GM12872 (cell line): ENCODE results near the gene DGKD.

Source experiments
- TF ChIP-seq, protein P1 (sequence below): IDR thresholded peaks from 3 replicates; pipeline ENCODE4 v1.5.1; 2011; ENCODE audit warnings: low read depth, mild to moderate bottlenecking, low read length, moderate library complexity; ENCODE audit not compliant: insufficient read depth

Gene DGKD

DNA sequence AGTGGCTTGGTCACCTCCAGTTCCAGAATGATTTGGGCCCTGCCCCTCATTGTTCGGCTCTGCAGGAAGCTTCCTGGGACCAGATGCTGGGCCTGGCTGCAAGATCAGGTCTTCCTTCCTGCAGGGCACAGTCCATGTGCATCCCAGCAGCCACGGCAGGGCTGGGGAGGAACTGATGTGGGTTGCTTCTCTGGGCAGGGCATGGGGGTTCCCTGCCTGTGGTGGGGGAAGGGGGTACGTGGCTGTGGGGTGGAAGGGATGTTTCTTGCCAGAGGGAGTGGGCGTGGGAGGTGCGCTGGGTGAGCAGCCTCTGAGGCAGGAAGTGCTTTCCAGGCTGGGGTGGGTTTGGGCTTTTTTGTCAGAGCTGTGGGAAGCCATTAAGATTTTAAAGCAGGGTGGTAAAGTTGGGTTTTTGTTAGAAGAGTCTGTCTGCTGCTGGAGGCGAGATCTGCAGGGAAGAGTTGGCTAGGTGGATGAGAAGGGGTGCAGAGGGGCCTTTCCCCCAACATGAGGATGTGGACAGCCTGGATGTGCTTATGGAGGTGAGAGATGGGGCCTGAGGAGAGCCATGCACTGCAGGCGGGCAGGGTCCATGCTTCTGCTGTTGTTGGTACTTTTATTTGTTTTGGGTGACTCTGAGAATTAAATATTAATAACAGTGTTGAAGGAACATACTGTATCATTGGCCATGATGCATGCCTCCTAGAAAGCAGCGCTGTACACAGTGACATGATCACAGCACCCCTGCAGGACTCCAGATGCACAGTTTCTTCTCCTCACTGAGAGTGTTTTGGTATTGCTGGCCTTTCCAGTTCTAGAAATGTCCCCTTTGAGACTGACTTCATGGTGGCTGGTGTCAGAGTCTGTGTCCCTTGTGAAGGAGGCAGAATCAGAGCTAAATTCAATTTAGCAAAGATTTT lies 45.3 kb downstream of the DGKD start:
- TF ChIP-seq, protein P1, sequence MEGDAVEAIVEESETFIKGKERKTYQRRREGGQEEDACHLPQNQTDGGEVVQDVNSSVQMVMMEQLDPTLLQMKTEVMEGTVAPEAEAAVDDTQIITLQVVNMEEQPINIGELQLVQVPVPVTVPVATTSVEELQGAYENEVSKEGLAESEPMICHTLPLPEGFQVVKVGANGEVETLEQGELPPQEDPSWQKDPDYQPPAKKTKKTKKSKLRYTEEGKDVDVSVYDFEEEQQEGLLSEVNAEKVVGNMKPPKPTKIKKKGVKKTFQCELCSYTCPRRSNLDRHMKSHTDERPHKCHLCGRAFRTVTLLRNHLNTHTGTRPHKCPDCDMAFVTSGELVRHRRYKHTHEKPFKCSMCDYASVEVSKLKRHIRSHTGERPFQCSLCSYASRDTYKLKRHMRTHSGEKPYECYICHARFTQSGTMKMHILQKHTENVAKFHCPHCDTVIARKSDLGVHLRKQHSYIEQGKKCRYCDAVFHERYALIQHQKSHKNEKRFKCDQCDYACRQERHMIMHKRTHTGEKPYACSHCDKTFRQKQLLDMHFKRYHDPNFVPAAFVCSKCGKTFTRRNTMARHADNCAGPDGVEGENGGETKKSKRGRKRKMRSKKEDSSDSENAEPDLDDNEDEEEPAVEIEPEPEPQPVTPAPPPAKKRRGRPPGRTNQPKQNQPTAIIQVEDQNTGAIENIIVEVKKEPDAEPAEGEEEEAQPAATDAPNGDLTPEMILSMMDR = no peak

DNA sequence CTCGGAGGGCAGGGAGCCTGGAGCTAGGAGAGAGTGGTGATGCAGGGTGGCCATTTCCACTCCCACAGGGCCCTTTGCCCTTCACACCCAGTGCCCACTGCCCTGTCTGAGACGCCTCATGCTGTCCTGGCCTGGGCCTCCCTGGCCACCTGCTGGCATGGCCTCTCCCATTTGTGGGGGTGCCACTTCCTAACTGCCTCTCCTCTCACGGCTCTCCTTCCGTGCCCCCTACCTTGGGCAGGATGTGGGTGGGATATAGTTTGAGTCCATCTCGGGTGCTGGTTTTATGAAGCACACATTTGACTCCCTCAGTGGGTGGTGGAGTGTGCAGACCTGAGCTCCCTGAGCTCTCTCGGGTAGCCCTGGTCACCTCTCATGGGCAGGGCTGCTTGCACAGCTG lies 46.0 kb downstream of the DGKD start:
- TF ChIP-seq, protein P1 = no peak

DNA sequence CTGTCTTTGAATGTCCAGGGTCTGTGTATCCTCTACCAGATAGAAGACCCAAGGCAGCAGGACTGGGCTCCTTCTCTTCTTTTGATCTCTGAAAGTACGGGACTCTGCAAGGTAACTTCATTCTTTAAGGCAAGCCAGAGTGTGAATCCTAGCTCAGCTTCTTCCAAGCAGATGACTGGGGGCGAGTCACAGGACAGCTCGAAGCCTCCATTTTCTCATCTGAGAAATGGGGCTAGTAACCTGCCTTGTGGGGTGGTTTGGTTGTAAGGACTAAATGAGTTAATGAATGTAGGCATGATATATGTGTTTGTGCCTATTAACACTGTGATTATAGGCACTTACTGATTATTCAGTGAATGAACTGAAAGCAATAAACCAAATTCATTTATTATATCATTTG lies 46.7 kb downstream of the DGKD start:
- TF ChIP-seq, protein P1 = no peak

- TF ChIP-seq, protein P1 = no peak
Measured at GRCh38 chr2:233402346-233402745, 48.1 kb downstream of the DGKD start.

DNA sequence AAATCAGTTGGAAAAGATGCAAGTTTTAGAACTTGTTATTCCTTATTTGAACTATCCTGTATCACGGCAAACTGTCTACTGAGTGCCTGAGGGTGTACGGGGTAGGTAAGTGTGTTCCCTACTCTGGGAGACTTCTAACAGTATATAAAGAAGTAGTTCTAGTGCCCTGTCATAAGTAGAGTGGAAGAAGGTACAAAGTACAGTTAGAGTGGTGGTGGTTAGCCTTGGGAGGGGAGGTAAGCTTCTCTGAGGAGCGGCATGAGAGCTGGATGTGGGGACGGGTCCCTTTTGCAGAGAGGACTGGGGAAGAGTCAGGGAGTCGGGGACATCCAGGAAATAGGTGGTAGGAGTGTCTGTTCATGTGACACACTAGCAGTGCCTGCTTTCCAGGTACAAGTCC lies 48.5 kb downstream of the DGKD start:
- TF ChIP-seq, protein P1 = no peak

DNA sequence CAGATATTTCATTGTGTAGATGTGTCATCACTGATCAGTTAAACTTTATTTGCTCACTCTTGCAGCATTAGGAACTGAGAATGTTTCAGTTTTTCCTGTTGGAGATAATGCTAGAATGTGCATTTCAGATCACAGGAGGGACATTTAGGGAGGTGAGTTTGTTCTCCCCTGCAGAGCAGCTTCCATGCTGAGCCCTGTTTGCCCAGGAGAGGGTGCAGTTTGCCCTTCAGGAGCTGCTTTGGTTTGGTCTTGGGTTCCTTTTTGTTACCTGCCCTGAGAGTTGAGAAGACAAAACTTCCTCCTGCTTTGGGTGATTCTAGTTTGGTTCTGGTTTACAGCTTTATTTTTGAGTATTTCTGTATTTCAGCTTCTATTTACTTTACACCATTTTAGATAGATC lies 49.9 kb downstream of the DGKD start:
- TF ChIP-seq, protein P1 = peak; percentile 87

DNA sequence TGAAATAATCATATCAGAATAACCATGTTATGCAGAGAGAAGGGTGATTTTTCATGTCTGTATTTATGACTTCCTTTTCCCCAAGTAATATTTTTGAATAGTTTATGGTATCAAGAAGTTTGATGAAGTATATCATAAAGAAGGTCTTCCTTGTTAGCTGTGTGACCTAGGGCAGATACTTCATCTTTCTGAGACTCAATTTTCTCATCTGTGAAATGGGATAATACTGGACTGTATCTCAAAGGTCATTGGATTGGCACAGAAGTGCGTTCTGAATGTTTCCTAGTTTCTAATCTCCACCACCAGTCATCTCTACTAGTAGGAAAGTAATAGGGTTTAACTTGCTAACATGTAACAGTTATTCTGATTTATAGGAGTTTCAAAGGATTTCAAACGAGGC lies 52.6 kb downstream of the DGKD start:
- TF ChIP-seq, protein P1 = no peak
